Pancreas (tissue), 10 donors: ENCODE data around the gene ABCA5. TPM values are rescaled to one million over a fixed set of nuclear protein-coding genes. Genes with fewer than 3 reads are reported as not detected.
"Not testable (repeated sequence)": the region's sequence is repeated elsewhere in the genome, so short reads cannot be mapped to it uniquely, and the experiment has no call there.

Experiments used
- ATAC-seq, 4 donors: fragments of 200-7000 bp; cut with Tn5 transposase; one replicate each; pipeline versions ENCODE4 v1.8.0 to v1.9.1; 2020; ENCODE audit warnings: mild to moderate bottlenecking in 4 of 4, moderate library complexity in 4 of 4
- DNase-seq, 6 donors: peaks; one replicate each; pipeline ENCODE4 v3.0.0-alpha.2; 2020
- FAIRE-seq: peaks from 2 replicates; lab custom pipeline; 2012; peaks lifted over from hg19 to GRCh38; lab: Jason Lieb, UNC
- H3K27ac ChIP-seq, 4 donors: fragments of 200-600 bp; sonication (generic); 1 replicate in 3 of 4; 2 replicates in 1 of 4; pipeline versions ENCODE4 v1.5.0 to v1.8.0; 2020
- H3K27me3 ChIP-seq, 4 donors: fragments of 200-600 bp; one replicate each; pipeline ENCODE4 v1.8.0; 2021
- H3K36me3 ChIP-seq, 3 donors: fragments of 200-600 bp; sonication (generic) in 1 of 3; one replicate each; pipeline versions ENCODE4 v1.5.0 to v1.8.0; 2020 to 2021
- H3K4me1 ChIP-seq, 3 donors: fragments of 200-600 bp; one replicate each; pipeline ENCODE4 v1.8.0; 2021
- H3K4me3 ChIP-seq, 4 donors: fragments of 200-600 bp; sonication (generic) in 2 of 4; one replicate each; pipeline versions ENCODE4 v1.5.0 to v1.8.0; 2020 to 2021
- H3K9me3 ChIP-seq, 4 donors: fragments of 200-600 bp; one replicate each; pipeline ENCODE4 v1.8.0; 2021
- CTCF ChIP-seq, 4 donors: fragments of 200-600 bp; sonication (generic) in 3 of 4; IDR thresholded peaks; one replicate each; pipeline versions ENCODE4 v1.5.0 to v1.8.0; 2021; ENCODE audit warnings: antibody characterized with exemption in 4 of 4
- WGBS, 2 donors: extraction: QIAGEN DNeasy Blood & Tissue Kit; methylation state at CpG; one replicate each; pipeline ENCODE4 v1.1.7; 2013; 5-methylcytosine and 5-hydroxymethylcytosine counted together
- intact Hi-C, 3 donors: fragments of 100-400 bp; cut with DNase I; formaldehyde crosslinking; loops; one replicate each; pipeline versions ENCODE4 v1.11.1 to v1.14.2; 2022
- polyA plus RNA-seq, 2 donors: library from polyadenylated mRNA; stranded (reverse); fragments of 200-250 nt; gene quantifications; one replicate each; pipeline ENCODE4 v1.2.3, GENCODE V29; 2013
- total RNA-seq, 6 donors: library from RNA; stranded (reverse); fragmentation: NEBNext Ultra II Directional in 4 of 6; extraction: Animal tissue kit (Norgen Biotek cat#: 25700) in 4 of 6; gene quantifications; one replicate each; pipeline versions ENCODE4 v1.2.1 to v1.2.4, GENCODE V29; 2021 to 2023
- donor health status: healthy with polysubstance abuse.
- donor health status: DM: no; HTN: no; CAD: no; lungs with moderate emphysema.
- donor health status: DM: no; HTN: no; CAD: no.
- donor health status: control.
- donor health status: control.
- donor health status: Bipolar disorder and iron deficiency.
- donor health status: DM: yes; HTN: yes; CAD: no.
- donor health status: DM: no; HTN: no; CAD: no.
- donor health status: DM: no; HTN: no; CAD: no.
- donor health status: DM: yes; HTN: yes; CAD: no.

ABCA5 gene
- total and polyA plus RNA-seq, 8 donors: 20.7 to 55.9 (median 37.7) TPM

- ATAC-seq (peak in 1 of 4 donors; percentile 14), DNase-seq (no peak), FAIRE-seq (no peak)
- Histone ChIP-seq H3K4me3 (no peak overlapping the region), H3K27me3 (no peaks in the 10 kb centered on the region), H3K4me1 (no peaks in the 10 kb centered on the region), H3K27ac (no peak overlapping the region), H3K36me3 (peaks cover 0 to 91% (median 6%) of the 10 kb centered on the region in 3 donors), H3K9me3 (no peaks in the 10 kb centered on the region)
- 90 to 98% methylated on average over 1 of the region's 1 CpG for WGBS, 2 donors
- intact Hi-C loops: no loop called here
- TF ChIP-seq CTCF (IDR thresholded peaks at IDR 0.05): no peak
These were observed 39.8 kb downstream of the ABCA5 start for GRCh38 chr17:69287168-69287567.

GRCh38 chr17:69286257-69286656 is 40.7 kb downstream of the ABCA5 start:
- ATAC-seq (no peak), DNase-seq (no peak), FAIRE-seq (no peak)
- no peak for TF ChIP-seq CTCF (IDR thresholded peaks at IDR 0.05)
- Histone ChIP-seq H3K27me3 (no peaks in the 10 kb centered on the region), H3K27ac (no peak overlapping the region), H3K4me3 (no peak overlapping the region), H3K9me3 (no peaks in the 10 kb centered on the region), H3K36me3 (peaks cover 0 to 87% (median 8%) of the 10 kb centered on the region in 3 donors), H3K4me1 (no peaks in the 10 kb centered on the region)
- intact Hi-C loops: no loop called here

DNA sequence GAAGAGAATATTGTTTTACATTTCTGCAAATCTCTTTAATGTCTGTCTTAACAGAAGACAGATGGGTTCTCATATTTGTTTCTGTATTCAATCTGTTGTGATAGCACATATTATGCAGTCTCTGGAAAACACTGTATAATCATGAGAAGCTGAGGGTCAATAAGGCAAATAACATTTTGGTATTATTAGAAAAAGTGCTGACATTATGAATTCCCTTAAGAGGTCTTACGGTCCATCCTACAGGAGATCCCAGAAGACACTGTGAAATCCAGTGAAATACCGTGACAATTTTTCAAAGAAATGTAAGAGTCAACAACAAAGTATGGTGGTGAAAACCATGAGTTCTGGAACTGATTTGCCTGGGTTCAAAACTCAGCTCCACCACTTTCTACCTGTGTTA is 42.3 kb downstream of the ABCA5 start:
- intact Hi-C loops: no loop called here
- ATAC-seq (no peak), DNase-seq (no peak), FAIRE-seq (no peak)
- Histone ChIP-seq H3K4me3 (no peak overlapping the region), H3K36me3 (peaks cover 0 to 73% (median 8%) of the 10 kb centered on the region in 3 donors), H3K27me3 (no peaks in the 10 kb centered on the region), H3K4me1 (no peaks in the 10 kb centered on the region), H3K9me3 (no peaks in the 10 kb centered on the region), H3K27ac (no peak overlapping the region)
- TF ChIP-seq CTCF (IDR thresholded peaks at IDR 0.05): no peak
- 95 to 96% methylated on average over 2 of the region's 2 CpGs for WGBS, 2 donors

- intact Hi-C loops: no loop called here
- TF ChIP-seq CTCF (IDR thresholded peaks at IDR 0.05): no peak
- 91 to 98% methylated on average over 3 of the region's 3 CpGs for WGBS, 2 donors
- FAIRE-seq: no peak
- no peaks in the 10 kb centered on the region for H3K4me1 ChIP-seq
- H3K36me3 ChIP-seq: peaks cover 0 to 49% (median 8%) of the 10 kb centered on the region in 3 donors
- ATAC-seq: no peak
- no peak overlapping the region for H3K27ac ChIP-seq
- H3K4me3 ChIP-seq: no peak overlapping the region
- H3K9me3 ChIP-seq: no peaks in the 10 kb centered on the region
- DNase-seq: no peak
- H3K27me3 ChIP-seq: no peaks in the 10 kb centered on the region
These were observed 44.9 kb downstream of the ABCA5 start for GRCh38 chr17:69282002-69282401.

DNA sequence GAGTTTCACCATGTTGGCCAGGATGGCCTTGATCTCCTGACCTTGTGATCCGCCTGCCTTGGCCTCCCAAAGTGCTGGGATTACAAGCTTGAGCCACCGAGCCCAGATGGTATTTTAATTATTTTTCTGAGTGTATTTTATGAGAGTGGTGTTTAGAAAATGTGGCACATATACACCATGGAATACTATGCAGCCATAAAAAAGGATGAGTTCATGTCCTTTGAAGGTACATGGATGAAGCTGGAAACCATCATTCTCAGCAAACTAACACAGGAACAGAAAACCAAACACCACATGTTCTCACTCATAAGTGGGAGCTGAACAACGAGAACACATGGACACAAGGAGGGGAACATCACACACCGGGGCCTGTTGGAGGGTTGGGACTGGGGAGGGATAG is 50.7 kb downstream of the ABCA5 start:
- H3K27me3 ChIP-seq, FAIRE-seq, H3K4me1 ChIP-seq, H3K9me3 ChIP-seq, H3K27ac ChIP-seq, H3K36me3 ChIP-seq, intact Hi-C loops, ATAC-seq, DNase-seq, H3K4me3 ChIP-seq: not testable (repeated sequence)
- 96 to 100% methylated on average over 4 of the region's 4 CpGs for WGBS, 2 donors
